Ammon's horn (tissue), 1 donor: ENCODE results near the gene TM7SF2.
"Not testable (repeated sequence)": the region's sequence is repeated elsewhere in the genome, so short reads cannot be mapped to it uniquely, and the experiment has no call there.

ENCODE experiments used
- DNase-seq: peaks from one replicate; pipeline ENCODE4 v3.0.0-alpha.2; 2016; ENCODE audit warnings: low spot score

Gene TM7SF2

DNA sequence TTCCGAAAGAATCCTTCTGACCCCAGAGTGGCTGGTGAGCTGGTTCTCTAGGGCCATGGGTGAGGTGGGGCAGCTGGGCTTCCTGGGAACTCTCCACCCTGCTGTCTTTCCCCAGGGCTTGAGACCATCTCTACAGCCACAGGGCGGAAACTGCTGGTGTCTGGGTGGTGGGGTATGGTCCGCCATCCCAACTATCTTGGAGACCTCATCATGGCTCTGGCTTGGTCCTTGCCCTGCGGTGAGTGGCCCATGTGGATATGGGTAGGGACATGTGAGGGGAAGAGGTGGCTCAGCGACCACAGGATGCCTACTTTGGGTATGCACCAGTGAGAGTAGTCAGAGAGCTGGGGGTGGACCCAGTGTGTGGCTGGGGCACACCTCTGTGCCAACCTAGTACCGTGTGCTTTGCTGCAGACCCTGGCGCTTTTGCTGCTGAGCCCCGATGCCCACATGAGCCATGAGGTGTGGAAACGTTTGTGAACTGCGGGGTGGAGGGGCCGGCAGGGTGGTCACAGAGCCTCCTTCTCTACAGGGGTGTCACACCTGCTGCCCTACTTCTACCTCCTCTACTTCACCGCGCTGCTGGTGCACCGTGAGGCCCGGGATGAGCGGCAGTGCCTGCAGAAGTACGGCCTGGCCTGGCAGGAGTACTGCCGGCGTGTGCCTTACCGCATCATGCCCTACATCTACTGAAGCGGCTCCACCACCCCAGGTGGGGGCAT is 3.9 kb downstream of the TM7SF2 start:
- no peak for DNase-seq

DNA sequence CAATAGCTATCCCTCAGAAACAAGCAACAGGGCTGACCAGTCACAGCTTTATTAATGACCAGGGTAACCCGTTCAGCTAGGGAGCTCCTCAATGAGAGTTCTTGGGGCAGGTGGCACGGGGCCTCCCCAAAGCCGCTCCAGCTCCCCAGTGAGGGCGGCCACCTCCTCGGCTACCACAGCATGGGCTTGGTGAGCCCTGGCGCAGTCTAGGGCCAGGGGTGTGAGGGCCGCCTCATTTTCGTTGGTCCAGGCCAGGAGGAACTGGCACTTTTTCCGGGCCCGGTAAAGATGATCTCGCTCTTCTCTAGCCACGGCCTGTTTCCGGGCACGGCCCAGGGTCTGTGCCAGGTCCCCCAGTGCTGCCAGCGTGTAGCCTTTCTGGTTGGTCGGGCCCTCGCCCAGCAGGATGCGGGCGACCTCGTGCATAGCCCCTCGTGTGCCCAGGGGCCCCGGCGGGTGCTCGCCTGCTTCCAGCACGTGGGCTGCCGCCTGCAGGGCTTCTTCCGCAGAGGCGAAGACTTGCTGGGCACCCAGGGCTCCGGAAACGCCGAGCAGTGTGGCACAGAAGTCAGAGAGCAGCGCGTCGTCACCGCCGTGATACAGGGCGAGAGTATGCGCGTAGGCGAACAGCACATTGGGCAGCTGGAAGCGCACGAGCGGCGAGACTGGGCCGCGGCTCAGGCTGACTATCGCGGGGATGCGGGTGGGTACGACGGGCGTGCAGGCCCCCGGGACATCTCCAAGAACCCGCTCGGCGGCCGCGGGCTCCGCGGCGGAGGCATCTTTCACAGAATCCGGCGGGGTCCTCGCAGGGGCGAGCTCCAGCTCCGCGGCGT is 4.9 kb downstream of the TM7SF2 start:
- DNase-seq: no peak

DNA sequence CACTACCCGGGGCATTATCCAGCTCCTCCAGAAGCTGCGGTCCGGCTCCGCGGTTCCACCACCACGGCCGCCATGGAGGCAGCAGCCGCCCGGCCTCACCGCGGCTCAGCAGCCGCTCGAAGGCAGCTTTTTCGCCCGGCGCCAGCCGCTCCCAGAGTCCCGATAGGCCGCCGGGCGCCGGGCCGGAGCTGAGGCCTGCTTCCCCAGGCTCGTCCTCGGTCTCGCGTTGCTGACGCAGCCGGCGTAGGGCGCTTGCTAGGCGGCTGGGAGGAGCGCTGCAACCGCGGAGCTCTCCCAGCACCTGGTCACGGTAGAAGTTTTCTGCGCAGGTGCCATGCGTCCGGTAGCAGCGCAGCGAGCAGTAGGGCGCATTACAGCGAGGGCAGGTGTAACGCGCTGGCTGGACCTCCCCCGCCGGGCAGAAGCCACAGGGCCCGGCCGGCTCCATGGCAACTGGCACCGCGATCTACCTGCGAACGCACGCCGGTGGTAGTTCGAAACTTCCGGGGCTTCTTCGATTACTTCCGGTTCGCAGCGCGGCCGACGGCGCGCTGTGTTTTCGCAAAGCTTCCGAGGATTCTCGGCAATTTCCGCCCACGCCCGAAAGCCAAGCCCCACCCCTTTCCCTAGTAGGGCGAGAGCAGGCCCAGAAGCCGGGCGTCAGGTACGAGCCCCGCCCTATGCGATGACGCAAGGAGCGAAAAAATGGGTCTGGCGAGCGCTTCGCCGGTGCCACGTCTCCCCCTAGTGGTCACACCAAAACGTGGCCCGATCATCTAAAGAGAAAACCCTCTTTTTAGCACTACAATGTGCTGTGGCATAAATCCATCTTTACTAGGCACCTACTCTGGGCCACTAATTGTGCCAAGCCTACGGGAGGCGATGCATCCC is 5.8 kb downstream of the TM7SF2 start, which contains the start of gene ZNHIT2:
Gene ZNHIT2 (minus strand): TSS at position 496 of the 891 bp plus-strand sequence. CDS start 48 bp downstream, at position 448.
- DNase-seq: peak; percentile 99

DNA sequence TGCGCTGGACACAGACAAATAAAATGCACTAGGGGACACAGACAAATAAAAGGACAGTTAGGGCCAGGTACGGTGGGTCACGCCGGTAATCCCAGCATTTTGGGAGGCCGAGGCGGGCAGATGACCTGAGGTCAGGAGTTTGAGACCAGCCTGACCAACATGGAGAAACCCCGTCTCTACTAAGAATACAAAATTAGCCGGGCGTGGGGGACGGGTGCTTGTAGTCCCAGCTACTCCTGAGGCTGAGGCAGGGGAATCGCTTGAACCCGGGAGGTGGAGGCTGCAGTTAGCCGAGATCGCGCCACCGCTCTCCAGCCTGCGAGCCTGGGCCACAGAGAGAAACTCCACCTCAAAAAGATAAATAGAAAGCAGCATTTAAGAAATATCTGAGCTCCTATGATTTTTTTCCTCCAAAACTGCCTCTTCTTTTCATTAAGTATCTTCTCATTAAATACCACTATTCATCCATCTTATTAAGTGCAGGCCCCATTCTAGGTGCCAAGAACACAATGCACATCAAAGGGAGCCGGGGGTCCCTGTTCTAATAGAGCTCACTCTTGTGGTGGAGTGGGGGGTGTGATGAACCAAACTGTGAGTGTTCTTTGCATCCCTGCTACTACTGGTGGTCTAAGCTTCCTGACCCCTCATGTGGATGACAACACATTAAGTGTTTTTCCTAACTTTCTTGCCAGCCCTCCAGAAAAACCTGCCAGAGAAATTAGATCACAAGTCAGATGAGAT is 6.6 kb downstream of the TM7SF2 start:
- no peak for DNase-seq

DNA sequence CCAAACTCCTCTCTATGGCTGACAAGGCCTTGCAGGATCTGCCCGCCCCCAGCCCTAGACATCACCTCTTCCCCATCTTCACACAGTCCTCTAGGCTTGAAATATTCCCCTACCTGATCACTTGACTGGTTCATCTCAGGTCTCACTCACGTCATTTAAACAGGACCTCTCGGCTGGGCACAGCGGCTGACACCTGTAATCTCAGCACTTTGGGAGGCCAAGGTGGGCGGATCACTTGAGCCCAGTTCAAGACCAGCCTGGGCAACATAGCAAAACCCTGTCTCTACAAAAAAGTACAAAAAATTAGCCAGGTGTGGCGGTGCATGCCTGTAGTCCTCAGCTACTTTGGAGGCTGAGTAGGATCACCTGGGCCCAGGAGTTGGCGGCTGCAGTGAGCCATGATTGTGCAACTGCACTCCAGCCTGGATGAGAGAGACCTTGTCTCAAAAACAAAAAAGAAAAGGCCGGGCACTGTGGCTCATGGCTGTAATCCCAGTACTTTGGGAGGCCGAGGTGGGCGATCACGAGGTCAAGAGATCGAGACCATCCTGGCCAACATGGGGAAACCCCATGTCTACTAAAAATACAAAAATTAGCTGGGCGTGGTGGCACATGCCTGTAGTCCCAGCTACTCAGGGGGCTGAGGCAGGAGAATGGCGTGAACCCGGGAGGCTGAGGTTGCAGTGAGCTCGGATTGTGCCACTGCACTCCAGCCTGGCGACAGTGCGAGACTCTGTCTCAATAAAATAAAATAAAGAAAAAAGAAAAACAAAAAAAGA is 7.4 kb downstream of the TM7SF2 start:
- not testable (repeated sequence) for DNase-seq

DNA sequence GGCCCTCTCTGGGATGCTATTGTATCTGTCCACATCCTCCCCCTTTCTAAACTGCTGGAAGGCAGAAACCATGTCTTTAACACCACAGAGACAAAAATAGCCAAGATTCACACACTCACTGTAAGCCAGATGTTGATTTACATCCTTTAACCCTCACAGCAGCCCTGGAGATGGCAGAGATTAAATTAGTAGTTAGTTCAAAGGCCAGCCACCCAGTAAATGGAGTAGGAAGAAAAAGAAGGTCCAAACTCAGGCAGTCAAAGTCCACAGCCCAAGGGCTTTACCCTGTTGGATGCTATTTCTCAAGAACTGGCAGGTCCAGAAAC is 8.0 kb downstream of the TM7SF2 start:
- DNase-seq: no peak

DNA sequence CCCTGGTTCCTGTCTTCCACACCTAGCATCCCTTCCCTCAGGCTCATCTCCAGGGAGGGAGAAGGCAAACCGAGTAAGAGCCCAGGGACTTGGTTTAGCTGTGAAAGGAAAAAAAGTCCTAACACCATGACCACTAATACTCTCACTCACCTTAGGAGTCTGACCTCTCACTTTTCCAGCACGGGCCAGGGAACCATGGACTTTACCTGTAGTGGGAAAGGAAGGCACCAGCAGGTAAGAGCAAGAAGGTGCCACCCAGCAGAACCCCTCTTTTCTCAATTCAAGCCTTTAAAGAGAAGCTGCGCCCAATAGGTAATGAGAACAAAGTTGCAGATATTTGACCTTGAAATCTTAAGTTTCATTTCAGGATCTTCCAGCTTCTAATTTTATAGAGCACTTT is 9.2 kb downstream of the TM7SF2 start:
- no peak for DNase-seq

DNA sequence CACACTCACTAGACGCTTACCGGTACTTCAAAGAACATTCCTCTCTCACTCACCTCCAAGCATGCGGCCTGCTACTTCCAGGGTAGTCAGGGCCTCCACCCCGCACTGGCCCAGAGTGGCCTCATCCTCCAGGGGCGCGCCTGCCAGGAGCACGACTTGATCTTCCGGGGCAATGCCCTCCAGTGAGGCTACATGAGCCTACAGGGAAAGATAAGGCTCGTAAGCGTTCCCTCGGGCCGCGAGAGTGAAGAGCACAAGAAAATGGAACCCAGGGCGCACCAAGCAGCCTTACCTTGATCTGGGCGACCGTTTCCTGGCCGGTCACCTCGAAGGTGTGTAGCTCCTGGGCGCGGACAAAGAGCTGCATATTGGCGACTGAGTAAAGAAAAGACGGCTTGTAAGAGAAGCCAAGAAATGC is 9.8 kb downstream of the TM7SF2 start:
- DNase-seq: no peak

DNA sequence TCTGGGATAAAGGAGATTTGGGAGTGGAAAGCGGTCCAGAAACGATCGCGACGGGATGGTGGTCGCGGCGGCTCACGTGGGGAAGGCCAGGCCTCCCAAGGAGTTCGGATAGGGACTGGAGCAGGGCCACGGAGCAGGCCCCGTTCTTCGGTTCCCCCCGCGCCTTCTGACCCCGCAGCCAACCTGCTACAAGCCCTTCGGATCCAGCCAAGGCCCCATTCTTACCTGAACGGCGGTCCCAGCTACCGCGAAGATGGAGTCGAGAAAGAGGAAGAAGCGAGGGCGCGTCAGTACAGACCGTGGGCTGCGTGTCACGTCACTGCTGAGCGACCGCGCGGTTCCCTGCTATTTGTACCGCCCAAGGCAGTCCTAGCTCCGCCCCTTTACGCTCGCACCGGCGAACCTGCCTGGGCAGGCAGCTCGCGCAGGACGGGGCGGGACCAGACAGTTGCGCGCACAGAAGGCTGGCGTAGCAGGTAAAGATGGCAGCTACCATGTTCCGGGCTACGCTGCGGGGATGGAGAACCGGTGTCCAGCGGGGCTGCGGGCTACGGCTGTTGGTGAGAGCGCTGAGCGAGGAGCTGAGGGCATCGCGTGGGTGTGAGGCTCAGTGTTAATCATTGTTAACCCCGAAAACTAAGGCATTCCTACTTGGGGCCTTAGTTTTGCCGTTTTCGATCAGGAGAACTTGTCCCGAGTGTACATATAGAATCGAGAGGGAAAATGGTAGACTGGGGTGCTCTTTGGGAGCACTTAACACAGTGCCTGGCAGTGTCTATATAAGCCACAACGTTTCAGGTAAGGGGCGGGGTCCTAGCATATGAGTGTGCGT is 10.4 kb downstream of the TM7SF2 start, which contains the start of the genes FAU and MRPL49:
Gene FAU (minus strand): TSS at position 270 of the 832 bp plus-strand sequence. CDS start 321 bp downstream, outside the sequence.
Gene MRPL49 (plus strand): TSS at position 457 of the 832 bp plus-strand sequence. CDS start 26 bp downstream, at position 483.
- DNase-seq: peak; percentile 99

DNA sequence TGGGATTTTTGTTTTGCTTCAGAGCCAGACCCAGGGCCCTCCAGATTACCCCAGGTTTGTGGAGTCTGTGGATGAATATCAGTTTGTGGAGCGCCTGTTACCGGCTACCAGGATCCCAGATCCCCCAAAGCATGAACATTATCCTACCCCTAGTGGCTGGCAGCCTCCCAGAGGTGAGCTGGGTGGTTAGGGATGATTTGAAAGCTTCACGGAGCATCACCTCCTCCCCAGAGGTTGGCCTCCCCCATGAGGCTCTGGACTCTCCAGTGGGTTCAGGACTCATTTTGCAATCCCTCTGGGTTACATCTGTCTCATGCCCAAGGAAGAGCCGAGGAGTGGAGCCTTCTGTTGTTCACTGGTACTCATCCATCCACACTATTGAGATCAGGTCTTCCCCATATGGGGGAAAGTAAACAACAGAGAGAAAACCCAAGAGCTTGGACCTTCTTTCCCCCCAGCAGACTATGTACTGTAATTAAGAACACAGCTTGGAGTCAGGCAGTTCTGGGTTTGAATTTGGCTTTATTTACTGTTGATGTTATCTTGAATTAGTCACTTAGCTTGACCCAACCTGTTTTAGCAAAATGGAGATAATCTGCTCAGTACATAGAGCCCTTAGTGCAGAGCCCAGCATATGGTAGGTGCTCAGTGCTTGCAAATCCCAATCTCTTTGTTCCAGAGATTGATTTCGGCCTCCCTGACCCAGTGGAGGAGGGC is 13.0 kb downstream of the TM7SF2 start:
- DNase-seq: no peak

DNA sequence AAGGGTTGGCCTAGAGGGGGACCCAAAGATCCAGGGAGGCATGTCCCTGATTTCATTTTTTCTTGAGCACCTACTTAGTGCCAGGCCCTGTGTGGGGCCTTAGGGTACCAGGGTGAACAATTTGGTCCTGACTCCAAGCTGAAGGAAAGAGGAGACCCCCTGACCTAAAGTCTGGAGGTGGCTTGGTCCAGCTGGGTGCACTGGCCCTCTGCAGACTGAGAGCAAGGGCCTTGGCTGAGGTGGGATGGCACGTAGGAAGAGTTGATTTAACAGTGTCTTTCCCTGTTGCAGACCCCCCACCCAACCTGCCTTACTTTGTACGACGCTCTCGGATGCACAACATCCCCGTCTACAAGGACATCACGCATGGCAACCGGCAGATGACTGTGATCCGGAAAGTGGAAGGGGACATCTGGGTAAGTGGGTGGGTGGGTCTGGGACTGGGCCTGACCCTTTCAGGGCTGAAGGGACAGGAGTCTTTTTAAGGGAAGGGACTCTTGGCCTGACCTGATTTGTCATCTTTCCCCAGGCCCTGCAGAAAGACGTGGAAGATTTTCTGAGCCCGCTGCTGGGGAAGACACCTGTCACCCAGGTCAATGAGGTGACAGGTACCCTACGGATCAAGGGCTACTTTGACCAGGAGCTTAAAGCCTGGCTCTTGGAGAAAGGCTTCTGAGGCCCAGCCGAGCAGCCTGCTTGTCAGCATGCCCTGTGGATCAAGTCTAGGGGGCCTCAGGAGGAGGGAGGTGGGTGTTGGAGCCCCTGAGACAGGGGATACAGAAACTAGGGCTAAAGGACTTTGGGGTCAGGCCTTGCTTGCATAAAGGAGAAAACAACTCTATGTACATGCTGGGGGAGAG is 13.8 kb downstream of the TM7SF2 start:
- no peak for DNase-seq

DNA sequence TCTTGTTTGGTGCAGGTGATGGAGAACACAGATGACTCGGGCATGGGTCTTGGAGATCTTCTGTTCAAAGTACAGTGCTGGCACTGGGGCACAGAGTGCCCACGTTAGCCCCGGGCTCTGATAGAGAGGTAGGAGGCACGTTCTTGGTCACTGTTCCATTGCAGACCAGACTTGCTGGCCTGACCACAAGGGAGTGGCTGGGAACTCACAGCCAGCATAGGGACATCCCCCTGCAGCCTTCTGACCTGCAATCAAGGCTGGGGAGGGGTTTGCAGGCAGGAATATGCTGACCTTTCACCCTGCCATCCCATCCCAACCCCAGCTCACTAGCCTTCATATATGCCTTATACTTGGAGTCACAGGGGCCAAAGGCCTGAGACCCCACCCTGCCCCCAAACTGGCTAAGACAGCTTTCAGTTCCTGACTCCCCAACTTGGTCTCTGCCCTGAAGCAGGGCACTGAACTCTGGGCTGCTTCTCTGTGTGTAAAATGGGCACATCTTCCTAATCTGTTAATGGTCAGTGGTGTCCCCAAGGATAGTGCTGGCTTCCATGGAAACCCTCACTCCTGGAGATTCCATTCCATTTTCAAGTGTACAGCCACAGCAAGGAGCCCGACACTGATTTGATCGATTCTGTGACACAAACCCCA is 15.1 kb downstream of the TM7SF2 start:
- DNase-seq: no peak

DNA sequence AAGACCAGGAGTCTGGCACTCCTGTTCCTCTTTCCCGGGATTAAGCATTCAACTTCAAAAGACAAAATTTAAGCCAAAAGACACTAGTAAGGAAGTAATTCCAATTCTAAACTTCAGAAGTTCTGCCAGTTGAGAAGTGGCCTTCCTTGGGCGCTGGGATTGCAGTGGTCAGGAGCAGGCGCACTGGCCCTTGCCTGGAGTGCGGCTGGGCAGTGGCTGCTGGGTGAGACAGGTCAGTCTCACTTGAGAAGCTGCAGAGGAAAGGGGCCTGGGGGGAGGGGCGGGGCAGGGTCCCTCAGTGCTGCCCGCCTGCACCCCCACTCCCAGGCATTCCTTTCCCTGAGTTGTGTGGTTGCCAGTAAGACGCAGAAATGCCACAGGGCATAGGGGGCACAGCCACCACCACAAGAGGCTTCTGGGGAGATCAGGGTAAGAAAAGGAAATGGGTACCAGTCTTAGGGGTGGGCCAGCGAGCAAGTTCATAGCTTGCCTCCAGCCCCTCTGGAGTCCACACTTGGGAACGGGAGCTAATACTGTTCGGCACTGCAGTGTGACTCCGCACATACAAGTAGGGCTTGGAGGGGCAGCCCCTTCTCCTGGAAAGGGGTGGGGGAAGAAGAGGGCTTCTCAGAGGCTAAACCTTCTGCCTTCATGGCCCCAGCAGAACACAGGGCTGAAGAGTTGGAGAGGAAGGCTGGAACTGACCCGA is 16.0 kb downstream of the TM7SF2 start:
- DNase-seq: no peak

DNA sequence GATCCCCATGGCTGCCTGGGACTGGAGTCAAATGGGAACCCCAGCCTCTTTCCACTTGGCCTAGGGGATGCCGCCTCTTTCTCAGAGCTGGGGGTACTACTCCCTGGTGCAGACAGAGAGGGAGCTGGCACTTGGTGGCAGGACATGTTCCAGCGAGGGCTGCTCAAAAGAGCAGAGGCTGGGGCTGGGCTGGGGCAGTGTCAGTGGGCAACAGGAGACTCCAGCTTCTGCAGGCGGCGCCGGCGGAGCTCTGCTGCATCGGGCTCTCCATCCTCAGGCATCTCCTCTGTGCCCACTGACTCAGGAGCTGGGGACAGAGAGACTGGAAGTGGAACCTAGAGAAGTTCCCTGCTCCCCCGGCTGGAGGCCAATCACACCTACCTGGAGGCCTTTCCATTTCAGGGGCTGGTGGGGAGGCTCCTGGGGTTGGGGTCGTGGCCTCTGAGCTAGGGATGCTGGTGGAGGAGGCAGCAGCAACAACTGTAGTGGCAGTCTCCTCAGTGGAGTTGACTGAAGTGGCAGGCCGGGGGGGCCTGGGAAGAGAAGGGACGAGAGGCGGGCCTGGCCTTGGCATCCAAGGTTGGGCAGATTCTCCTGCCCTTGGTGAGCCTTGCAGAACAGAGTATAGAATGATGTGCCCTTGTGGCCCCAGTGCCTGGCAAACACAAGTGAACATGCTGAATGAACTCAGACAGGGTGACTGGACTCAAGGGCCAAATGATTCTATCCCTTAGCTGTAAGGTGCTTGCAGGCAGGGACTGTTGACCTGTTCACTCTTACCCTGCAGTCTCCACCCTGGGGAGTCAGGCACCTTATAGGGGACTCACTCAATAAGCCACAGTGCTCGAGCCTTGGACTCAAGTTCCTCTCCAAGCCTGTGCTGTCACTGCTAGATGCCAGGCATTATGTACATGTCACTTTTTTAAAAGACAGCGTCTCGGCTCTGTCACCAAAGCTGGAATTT is 16.8 kb downstream of the TM7SF2 start:
- DNase-seq: no peak

DNA sequence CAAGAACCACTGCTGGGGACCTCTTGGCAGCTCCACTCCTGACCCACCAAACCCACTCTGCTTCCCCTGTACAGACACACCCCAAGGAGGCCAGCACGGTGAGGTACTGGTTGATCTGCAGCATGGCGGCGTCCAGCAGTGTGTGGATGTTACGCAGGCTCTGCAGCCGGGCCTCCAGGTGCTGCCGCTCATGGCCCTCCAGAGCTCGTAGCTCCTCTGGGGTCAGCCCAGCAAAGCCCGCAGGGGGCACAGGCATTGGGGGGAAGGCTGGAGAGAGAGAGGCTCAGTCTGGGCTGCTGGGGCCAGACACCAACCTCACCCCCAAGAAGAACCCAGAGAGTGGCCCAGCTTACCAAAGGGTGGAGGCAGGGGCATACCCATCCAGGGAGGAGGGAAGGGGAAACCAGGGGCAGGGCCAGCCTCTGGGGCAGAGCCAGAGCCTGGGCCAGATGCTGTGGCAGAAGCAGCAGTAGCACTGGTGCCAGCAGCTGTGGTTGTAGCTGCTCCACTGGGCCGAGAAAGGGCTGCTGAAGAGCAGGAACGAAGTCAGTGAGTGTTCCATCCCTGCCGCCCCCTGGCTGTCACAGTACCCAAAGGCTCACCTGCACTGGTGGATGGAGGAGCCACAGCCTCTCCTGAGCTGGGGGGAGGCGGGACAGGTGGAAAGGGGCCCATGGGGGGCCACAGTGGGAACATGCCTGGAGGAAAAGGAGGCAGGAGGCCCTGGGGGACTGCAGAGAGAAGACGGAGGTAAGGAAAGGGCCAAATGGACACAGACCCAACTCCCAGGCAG is 18.2 kb downstream of the TM7SF2 start:
- DNase-seq: no peak
